PC-3 (cell line): Measurements from ENCODE around the gene FDXACB1. TPM values are rescaled to one million over a fixed set of nuclear protein-coding genes. Genes with fewer than 3 reads are reported as not detected.
A peak's percentile ranks its signal among the peaks of the same experiment; 100 is the strongest.

Experiments
- ATAC-seq: fragments of 200-7000 bp; cut with Tn5 transposase; 2 replicates; pipeline ENCODE4 v1.9.1; 2020; ENCODE audit warnings: mild to moderate bottlenecking, moderate library complexity
- BruUV-seq: library from RNA; stranded (reverse); fragments of 400-500 nt; replicated peaks from 2 replicates; lab custom pipeline; 2021; lab: Mats Ljungman, UMichigan
- CTCF ChIA-PET: fragments of 300-600 bp; sonication (Branson Sonifier 250); formaldehyde crosslinking; loops from one replicate; lab custom pipeline; 2022; ENCODE audit warnings: antibody characterized with exemption; lab: Charles Lee
- POLR2A ChIA-PET: fragments of 300-600 bp; sonication (Branson Sonifier 250); formaldehyde crosslinking; loops from one replicate; lab custom pipeline; 2022; ENCODE audit warnings: antibody characterized with exemption; ENCODE audit not compliant: unreplicated experiment; lab: Charles Lee
- DNase-seq: peaks from one replicate; pipeline ENCODE4 v3.0.0-alpha.2; 2015
- H2AFZ ChIP-seq: fragments of 300-600 bp; sonication (generic); 2 replicates; pipeline ENCODE4 v1.6.0; 2016; ENCODE audit warnings: antibody characterized with exemption, low read length
- H3F3A ChIP-seq: fragments of 300-600 bp; sonication (generic); one replicate; pipeline ENCODE4 v1.6.0; 2017; ENCODE audit warnings: antibody characterized with exemption, low read length, control low read depth, mild to moderate bottlenecking; ENCODE audit not compliant: unreplicated experiment
- H3K27ac ChIP-seq: fragments of 300-600 bp; sonication (generic); 2 replicates; pipeline ENCODE4 v1.5.1; 2016; ENCODE audit warnings: mild to moderate bottlenecking, low read length
- H3K27me3 ChIP-seq: fragments of 300-600 bp; sonication (generic); 2 replicates; pipeline ENCODE4 v1.6.1; 2016; ENCODE audit warnings: low read length, mixed read lengths
- H3K36me3 ChIP-seq: fragments of 300-600 bp; sonication (generic); 2 replicates; pipeline ENCODE4 v1.6.1; 2016; ENCODE audit warnings: low read depth, mixed run types, low read length, mixed read lengths
- H3K4me1 ChIP-seq: fragments of 300-600 bp; sonication (generic); 2 replicates; pipeline ENCODE4 v1.5.1; 2016; ENCODE audit warnings: low read length; ENCODE audit not compliant: insufficient read depth
- H3K4me2 ChIP-seq: fragments of 300-600 bp; sonication (generic); 2 replicates; pipeline ENCODE4 v1.6.0; 2016; ENCODE audit warnings: low read length
- H3K4me3 ChIP-seq: fragments of 300-600 bp; sonication (generic); 2 replicates; pipeline ENCODE4 v1.5.1; 2016; ENCODE audit warnings: mild to moderate bottlenecking, low read length, mixed read lengths
- H3K79me2 ChIP-seq: fragments of 300-600 bp; sonication (generic); 2 replicates; pipeline ENCODE4 v1.6.1; 2017; ENCODE audit warnings: low read length, mixed read lengths
- H3K9ac ChIP-seq: fragments of 300-600 bp; sonication (generic); 2 replicates; pipeline ENCODE4 v1.6.0; 2016; ENCODE audit warnings: mild to moderate bottlenecking, low read length
- H3K9me2 ChIP-seq: fragments of 300-600 bp; sonication (generic); replicated peaks from 2 replicates; pipeline ENCODE4 v1.6.1; 2016; ENCODE audit warnings: mixed run types, low read length, mixed read lengths
- H3K9me3 ChIP-seq: fragments of 300-600 bp; sonication (generic); 2 replicates; pipeline ENCODE4 v1.6.1; 2016; ENCODE audit warnings: low read length, mixed read lengths
- H4K20me1 ChIP-seq: fragments of 300-600 bp; sonication (generic); 2 replicates; pipeline ENCODE4 v1.6.1; 2016; ENCODE audit warnings: low read length, mixed read lengths
- EZH2 ChIP-seq: fragments of 300-600 bp; sonication (generic); IDR thresholded peaks from one replicate; pipeline ENCODE4 v1.6.1; 2017; ENCODE audit warnings: antibody characterized with exemption, mild to moderate bottlenecking, low read length; ENCODE audit not compliant: unreplicated experiment
- EZH2phosphoT487 ChIP-seq: fragments of 300-600 bp; sonication (generic); IDR thresholded peaks from 2 replicates; pipeline ENCODE4 v1.6.1; 2018; ENCODE audit warnings: mild to moderate bottlenecking, antibody characterized with exemption, low read length, borderline replicate concordance
- intact Hi-C: fragments of 100-400 bp; cut with micrococcal nuclease; formaldehyde crosslinking; loops from 2 replicates; pipeline ENCODE4 v1.9.0; 2023
- total RNA-seq: library from RNA; depleted of rRNA; stranded (reverse); fragments of >200 nt; gene quantifications from 2 replicates; pipeline ENCODE4 v1.2.3, GENCODE V29; 2014
- TF ChIP-seq, protein P1 (sequence below): fragments of 300-600 bp; sonication (generic); conservative IDR thresholded peaks from 2 replicates; pipeline ENCODE4 v1.5.1; 2017; ENCODE audit warnings: antibody characterized with exemption, low read depth, mild to moderate bottlenecking, low read length

Gene FDXACB1
- total RNA-seq, 1 experiment from 2014 or later = 3.0 TPM

DNA sequence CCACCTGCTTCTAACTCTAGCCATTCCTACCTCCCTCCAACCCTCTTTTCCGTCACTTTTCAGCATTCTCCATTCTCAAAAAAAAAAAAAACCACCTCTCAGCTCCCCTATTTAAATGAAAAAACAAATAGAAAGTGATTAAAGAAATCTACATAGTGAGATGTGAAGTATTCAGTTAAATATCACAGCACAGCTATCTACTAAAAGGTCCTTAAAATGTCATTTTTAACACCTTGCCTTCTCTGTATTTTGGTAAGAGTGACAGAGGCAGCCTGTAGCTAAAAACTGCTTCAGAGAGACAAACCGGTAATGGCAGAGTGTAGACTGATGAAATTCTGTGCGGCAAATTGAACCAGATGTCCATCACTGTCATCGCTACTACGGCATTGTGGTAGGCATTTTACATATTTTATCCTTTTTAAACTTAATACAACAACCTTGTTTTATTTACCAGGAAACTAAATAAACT lies 7.2 kb downstream of the FDXACB1 start:
- DNase-seq (no peak), ATAC-seq (no peak)
- intact Hi-C loops = no loop called here
- ChIA-PET CTCF (interaction anchor here (0.6 to 1.6 kb wide), 4 partner anchors 25 to 81 kb away, joined by 4 to 7 read pairs (median 6); partner anchors contain the start of gene C11orf52), POLR2A (interaction anchor here (0.6 to 1.4 kb wide), 2 partner anchors 66 to 110 kb away, joined by 5 to 6 read pairs; no protein-coding TSS in a partner anchor)
- TSS peak; percentile 84 for BruUV-seq
- peak overlapping the region; percentile 95 for H3K4me2 ChIP-seq
- peak overlapping the region; percentile 91 for H3K9ac ChIP-seq
- peak overlapping the region; percentile 99 for H2AFZ ChIP-seq
- H3K36me3 ChIP-seq = peaks cover 15% of the 10 kb centered on the region; the same call in 1 of the 2 replicates
- H3K27ac ChIP-seq = no peak overlapping the region; the same call in 1 of the 2 replicates
- no peaks in the 10 kb centered on the region for H3K9me2 ChIP-seq
- H3K4me3 ChIP-seq = peak overlapping the region; percentile 91
- TF ChIP-seq EZH2 (no peak), EZH2phosphoT487 (no peak)
- TF ChIP-seq, protein P1, sequence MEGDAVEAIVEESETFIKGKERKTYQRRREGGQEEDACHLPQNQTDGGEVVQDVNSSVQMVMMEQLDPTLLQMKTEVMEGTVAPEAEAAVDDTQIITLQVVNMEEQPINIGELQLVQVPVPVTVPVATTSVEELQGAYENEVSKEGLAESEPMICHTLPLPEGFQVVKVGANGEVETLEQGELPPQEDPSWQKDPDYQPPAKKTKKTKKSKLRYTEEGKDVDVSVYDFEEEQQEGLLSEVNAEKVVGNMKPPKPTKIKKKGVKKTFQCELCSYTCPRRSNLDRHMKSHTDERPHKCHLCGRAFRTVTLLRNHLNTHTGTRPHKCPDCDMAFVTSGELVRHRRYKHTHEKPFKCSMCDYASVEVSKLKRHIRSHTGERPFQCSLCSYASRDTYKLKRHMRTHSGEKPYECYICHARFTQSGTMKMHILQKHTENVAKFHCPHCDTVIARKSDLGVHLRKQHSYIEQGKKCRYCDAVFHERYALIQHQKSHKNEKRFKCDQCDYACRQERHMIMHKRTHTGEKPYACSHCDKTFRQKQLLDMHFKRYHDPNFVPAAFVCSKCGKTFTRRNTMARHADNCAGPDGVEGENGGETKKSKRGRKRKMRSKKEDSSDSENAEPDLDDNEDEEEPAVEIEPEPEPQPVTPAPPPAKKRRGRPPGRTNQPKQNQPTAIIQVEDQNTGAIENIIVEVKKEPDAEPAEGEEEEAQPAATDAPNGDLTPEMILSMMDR = no peak
- no peaks in the 10 kb centered on the region for H3K27me3 ChIP-seq
- H3K4me1 ChIP-seq = peaks cover 17% of the 10 kb centered on the region
- no peaks in the 10 kb centered on the region for H3F3A ChIP-seq
- H4K20me1 ChIP-seq = no peaks in the 10 kb centered on the region
- H3K9me3 ChIP-seq = no peaks in the 10 kb centered on the region
- peaks cover 13% of the 10 kb centered on the region; the same call in 1 of the 2 replicates for H3K79me2 ChIP-seq

DNA sequence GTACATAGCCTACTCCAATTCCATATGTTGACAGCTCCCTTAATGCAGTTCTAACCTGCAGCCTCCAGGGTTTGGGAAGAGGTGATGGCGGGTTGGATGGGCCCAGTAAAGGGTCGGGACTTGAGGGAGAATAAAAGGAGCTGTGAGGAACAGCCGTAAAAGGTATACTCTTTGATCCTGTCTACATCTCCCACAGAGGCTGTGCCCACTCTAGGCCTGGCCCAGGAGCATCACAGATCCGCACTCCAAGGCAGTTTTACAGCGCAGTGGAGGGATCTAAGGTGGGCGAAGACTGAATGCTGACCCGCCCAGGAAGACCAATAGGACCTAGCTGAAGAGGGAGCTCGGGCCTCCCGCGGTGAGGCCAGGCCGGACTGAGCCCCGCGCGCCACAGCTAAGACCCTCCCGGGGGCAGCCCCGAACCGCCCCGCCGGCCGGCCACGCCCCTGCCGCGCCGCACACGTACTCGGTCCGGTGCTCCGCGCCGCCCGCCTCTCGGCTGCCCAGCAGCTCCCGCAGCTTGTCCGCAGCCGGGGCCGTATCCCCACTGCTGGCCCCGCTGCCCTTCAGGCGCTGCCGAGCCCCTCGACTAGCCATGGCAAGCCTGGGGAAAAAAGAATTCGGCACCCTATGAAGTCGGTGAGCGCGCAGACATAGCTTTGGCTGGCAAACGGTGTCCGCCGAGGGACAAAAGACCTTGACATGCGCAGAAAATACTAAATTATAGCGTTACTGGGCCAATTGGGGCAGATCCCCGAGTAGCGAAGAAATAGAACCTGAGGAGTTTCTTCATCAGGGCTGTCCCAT lies 7.9 kb downstream of the FDXACB1 start, which contains the start of gene ALG9:
ALG9 (minus strand) TSS at position 696 of the 807 bp plus-strand sequence; CDS start at position 597, 99 bp downstream.
- H2AFZ ChIP-seq = peak within 1 kb of the TSS; percentile 99
- no peaks in the 10 kb centered on the region for H3F3A ChIP-seq
- no peaks in the 10 kb centered on the region for H3K9me3 ChIP-seq
- H3K4me1 ChIP-seq = peaks cover 17% of the 10 kb centered on the region
- peak; percentile 83 for DNase-seq
- BruUV-seq = TSS peak; percentile 62
- peak; percentile 91 for ATAC-seq
- peak within 1 kb of the TSS; percentile 91 for H3K9ac ChIP-seq
- no peaks in the 10 kb centered on the region for H3K9me2 ChIP-seq
- ChIA-PET CTCF (interaction anchor here (0.5 to 1.6 kb wide), 9 partner anchors 10 to 105 kb away, joined by 4 to 13 read pairs (median 6); no protein-coding TSS in a partner anchor), POLR2A (interaction anchor here (1.1 to 1.4 kb wide), 2 partner anchors 56 to 111 kb away, joined by 5 to 7 read pairs; no protein-coding TSS in a partner anchor)
- peak within 1 kb of the TSS; percentile 91 for H3K4me3 ChIP-seq
- H3K4me2 ChIP-seq = peak within 1 kb of the TSS; percentile 95
- no peaks in the 10 kb centered on the region for H3K27me3 ChIP-seq
- intact Hi-C loops = no loop called here
- peaks cover 15% of the 10 kb centered on the region; the same call in 1 of the 2 replicates for H3K36me3 ChIP-seq
- peak within 1 kb of the TSS; percentile 51 for H3K27ac ChIP-seq
- no peaks in the 10 kb centered on the region for H4K20me1 ChIP-seq
- TF ChIP-seq EZH2 = no peak
- TF ChIP-seq, protein P1 = peak; percentile 61
- peaks cover 13% of the 10 kb centered on the region; the same call in 1 of the 2 replicates for H3K79me2 ChIP-seq
